NT2/D1 (cell line): Measurements from ENCODE around the gene ADSL.

ENCODE experiments used
- SUZ12 ChIP-seq: IDR thresholded peaks from 2 replicates; pipeline ENCODE4 v1.6.1; 2011; ENCODE audit not compliant: insufficient read length, insufficient read depth; ENCODE audit errors: extremely low read depth
- YY1 ChIP-seq: IDR thresholded peaks from 2 replicates; pipeline ENCODE4 v1.6.1; 2011; ENCODE audit not compliant: insufficient read length, insufficient read depth
- ZNF274 ChIP-seq: IDR thresholded peaks from 2 replicates; pipeline ENCODE4 v1.6.1; 2011; ENCODE audit warnings: mild to moderate bottlenecking, low read depth, low read length

DNA sequence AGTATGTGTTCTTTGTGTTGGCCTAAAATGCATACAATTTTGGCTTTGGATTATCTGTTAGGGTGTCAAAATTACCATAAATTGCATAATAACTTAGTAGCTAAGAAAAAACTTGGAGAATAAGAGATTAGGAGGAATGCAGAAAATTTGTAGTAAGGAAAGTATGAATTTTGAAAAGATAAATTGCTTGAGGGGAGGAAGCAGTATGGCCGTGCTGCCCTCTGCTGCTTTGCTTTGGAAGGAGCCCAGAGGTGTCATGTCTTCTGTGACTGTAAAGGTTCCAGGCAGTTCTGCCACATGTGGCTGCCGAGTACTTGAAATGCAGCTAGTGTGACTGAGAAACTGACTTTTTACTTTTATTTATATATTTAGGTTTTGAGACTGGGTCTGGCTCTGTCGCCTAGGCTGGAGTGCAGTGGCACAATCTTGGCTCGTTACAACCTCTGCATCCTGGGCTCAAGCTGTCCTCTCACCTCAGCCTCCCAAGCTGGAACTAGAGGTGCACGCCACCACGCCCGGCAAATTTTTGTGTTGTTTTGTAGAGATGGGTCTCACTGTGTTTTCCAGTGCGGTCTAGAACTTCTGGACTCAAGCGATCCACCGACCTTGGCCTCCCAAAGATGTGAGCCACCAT, 1.8 kb downstream of the ADSL start:
- TF ChIP-seq ZNF274 (no peak), SUZ12 (no peak), YY1 (no peak)
